Measurements from ENCODE around the gene DHRSX. TPM values are rescaled to one million over a fixed set of nuclear protein-coding genes. Genes with fewer than 3 reads are reported as not detected.
"Not testable (repeated sequence)": the region's sequence is repeated elsewhere in the genome, so short reads cannot be mapped to it uniquely, and the experiment has no call there.

Gene DHRSX
- total RNA-seq, 1 donor from 2014 or later, result 23.2 TPM

GRCh38 chrX:2520539-2520938 is 19.8 kb upstream of the DHRSX start:
- no peak for DNase-seq (ENCODE audit: low spot score in 2 of 2)
- no peak for FAIRE-seq

GRCh38 chrX:2519638-2520037 is 18.9 kb upstream of the DHRSX start:
- not testable (repeated sequence) for DNase-seq (ENCODE audit: low spot score in 2 of 2); FAIRE-seq

GRCh38 chrX:2517055-2517454 is 16.3 kb upstream of the DHRSX start:
- no peak for FAIRE-seq
- no peak for DNase-seq (ENCODE audit: low spot score in 2 of 2)

- DNase-seq (ENCODE audit: low spot score in 2 of 2), result no peak
- FAIRE-seq, result no peak
Observed at GRCh38 chrX:2516623-2517022, 15.8 kb upstream of the DHRSX start.

GRCh38 chrX:2514131-2514530 is 13.4 kb upstream of the DHRSX start:
- FAIRE-seq, result no peak

GRCh38 chrX:2513121-2513664 is 12.4 kb upstream of the DHRSX start:
- FAIRE-seq (no peak), DNase-seq (ENCODE audit: low spot score in 2 of 2) (no peak)

More at GRCh38 chrX:2514131-2514530, 13.4 kb upstream of the DHRSX start:
- DNase-seq (ENCODE audit: low spot score in 2 of 2), result no peak

GRCh38 chrX:2512501-2512900 is 11.7 kb upstream of the DHRSX start:
- DNase-seq (ENCODE audit: low spot score in 2 of 2) (no peak), FAIRE-seq (no peak)

GRCh38 chrX:2511326-2511725 is 10.6 kb upstream of the DHRSX start:
- FAIRE-seq (no peak), DNase-seq (ENCODE audit: low spot score in 2 of 2) (no peak)

- DNase-seq (ENCODE audit: low spot score in 2 of 2) (no peak), FAIRE-seq (no peak)
Observed at GRCh38 chrX:2508648-2509335, 8.0 kb upstream of the DHRSX start.

- FAIRE-seq (no peak), DNase-seq (ENCODE audit: low spot score in 2 of 2) (no peak)
Observed at GRCh38 chrX:2507904-2508627, 7.3 kb upstream of the DHRSX start.

GRCh38 chrX:2507196-2507595 is 6.4 kb upstream of the DHRSX start:
- FAIRE-seq (no peak), DNase-seq (ENCODE audit: low spot score in 2 of 2) (no peak)

- DNase-seq (ENCODE audit: low spot score in 2 of 2); FAIRE-seq: not testable (repeated sequence)
Observed at GRCh38 chrX:2505341-2505740, 4.6 kb upstream of the DHRSX start.

GRCh38 chrX:2504706-2505332 is 4.0 kb upstream of the DHRSX start:
- FAIRE-seq, result no peak
- DNase-seq (ENCODE audit: low spot score in 2 of 2), result no peak

- DNase-seq (ENCODE audit: low spot score in 2 of 2) (no peak), FAIRE-seq (no peak)
Observed at GRCh38 chrX:2503591-2504500, 3.1 kb upstream of the DHRSX start.

- no peak for DNase-seq (ENCODE audit: low spot score in 2 of 2)
Observed at GRCh38 chrX:2502668-2503519, 2.1 kb upstream of the DHRSX start.

GRCh38 chrX:2502120-2502667 is 1.4 kb upstream of the DHRSX start:
- no peak for FAIRE-seq
- no peak for DNase-seq (ENCODE audit: low spot score in 2 of 2)

More at GRCh38 chrX:2502668-2503519, 2.1 kb upstream of the DHRSX start:
- FAIRE-seq, result no peak

- FAIRE-seq, result no peak
- DNase-seq (ENCODE audit: low spot score in 2 of 2), result peak in 1 of 2 donors; percentile 16
Observed at GRCh38 chrX:2501559-2502102, 855 bp upstream of the DHRSX start.

GRCh38 chrX:2500091-2500802 is 529 bp downstream of the DHRSX start:
- DNase-seq (ENCODE audit: low spot score in 2 of 2) (peak in 1 of 2 donors; percentile 69), FAIRE-seq (no peak)

All from frontal cortex (tissue), 4 donors.